Esophagus squamous epithelium (tissue), 4 donors: Measurements from ENCODE around the gene ARIH2.

Source experiments
- POLR2A ChIP-seq, 4 donors: fragments of 450-650 bp; IDR thresholded peaks; one replicate each; pipeline ENCODE4 v1.6.1; 2017; ENCODE audit warnings: antibody characterized with exemption in 4 of 4, mild to moderate bottlenecking in 4 of 4, moderate library complexity in 3 of 4
- TF ChIP-seq, protein P1 (sequence below), 6 experiments: fragments of 450-650 bp in 4 of 6; fragments of 200-600 bp in 2 of 6; sonication (generic) in 2 of 6; IDR thresholded peaks; one replicate each; pipeline ENCODE4 v1.5.1; 2016 to 2019; ENCODE audit warnings: antibody characterized with exemption in 6 of 6, mild to moderate bottlenecking in 4 of 6, moderate library complexity in 4 of 6

- TF ChIP-seq, protein P1, sequence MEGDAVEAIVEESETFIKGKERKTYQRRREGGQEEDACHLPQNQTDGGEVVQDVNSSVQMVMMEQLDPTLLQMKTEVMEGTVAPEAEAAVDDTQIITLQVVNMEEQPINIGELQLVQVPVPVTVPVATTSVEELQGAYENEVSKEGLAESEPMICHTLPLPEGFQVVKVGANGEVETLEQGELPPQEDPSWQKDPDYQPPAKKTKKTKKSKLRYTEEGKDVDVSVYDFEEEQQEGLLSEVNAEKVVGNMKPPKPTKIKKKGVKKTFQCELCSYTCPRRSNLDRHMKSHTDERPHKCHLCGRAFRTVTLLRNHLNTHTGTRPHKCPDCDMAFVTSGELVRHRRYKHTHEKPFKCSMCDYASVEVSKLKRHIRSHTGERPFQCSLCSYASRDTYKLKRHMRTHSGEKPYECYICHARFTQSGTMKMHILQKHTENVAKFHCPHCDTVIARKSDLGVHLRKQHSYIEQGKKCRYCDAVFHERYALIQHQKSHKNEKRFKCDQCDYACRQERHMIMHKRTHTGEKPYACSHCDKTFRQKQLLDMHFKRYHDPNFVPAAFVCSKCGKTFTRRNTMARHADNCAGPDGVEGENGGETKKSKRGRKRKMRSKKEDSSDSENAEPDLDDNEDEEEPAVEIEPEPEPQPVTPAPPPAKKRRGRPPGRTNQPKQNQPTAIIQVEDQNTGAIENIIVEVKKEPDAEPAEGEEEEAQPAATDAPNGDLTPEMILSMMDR (IDR thresholded peaks at IDR 0.05), result no peak
- TF ChIP-seq POLR2A (IDR thresholded peaks at IDR 0.05), result no peak
Observed at GRCh38 chr3:49020330-49021212, 101.9 kb downstream of the ARIH2 start.
